GM12892 (cell line): ENCODE measurements around the gene GAA.

Source experiments
- POLR2A ChIP-seq: IDR thresholded peaks from 2 replicates; pipeline ENCODE4 v1.6.1; 2011; ENCODE audit warnings: low read depth, low read length, control low read depth
- TAF1 ChIP-seq: IDR thresholded peaks from 2 replicates; pipeline ENCODE4 v1.6.1; 2011; ENCODE audit warnings: low read depth, mild to moderate bottlenecking, control low read depth, low read length, borderline replicate concordance

- TF ChIP-seq POLR2A (no peak), TAF1 (no peak)
Observed at GRCh38 chr17:80163336-80163735, 62.0 kb downstream of the GAA start.
